Measurements from ENCODE around the gene MYO1C.

The MYO1C gene

GRCh38 chr17:1482680-1483079 lies 9.8 kb downstream of the MYO1C start:
- no peak for DNase-seq

- DNase-seq, result no peak
These were observed 10.8 kb downstream of the MYO1C start for GRCh38 chr17:1481736-1482135.

GRCh38 chr17:1480747-1481465 lies 11.6 kb downstream of the MYO1C start:
- no peak for DNase-seq

GRCh38 chr17:1478418-1478817 lies 14.1 kb downstream of the MYO1C start:
- DNase-seq, result no peak

GRCh38 chr17:1475321-1475854 lies 17.1 kb downstream of the MYO1C start:
- no peak for DNase-seq

GRCh38 chr17:1474402-1475189 lies 17.9 kb downstream of the MYO1C start:
- no peak for DNase-seq

GRCh38 chr17:1473841-1474240 lies 18.6 kb downstream of the MYO1C start:
- no peak for DNase-seq

- no peak for DNase-seq
These were observed 19.3 kb downstream of the MYO1C start for GRCh38 chr17:1473170-1473569.

- no peak for DNase-seq
These were observed 20.3 kb downstream of the MYO1C start for GRCh38 chr17:1471911-1472821.

- no peak for DNase-seq
These were observed 21.0 kb downstream of the MYO1C start for GRCh38 chr17:1471490-1471889.

GRCh38 chr17:1470755-1471462 lies 21.6 kb downstream of the MYO1C start:
- no peak for DNase-seq

GRCh38 chr17:1470071-1470754 lies 22.3 kb downstream of the MYO1C start:
- no peak for DNase-seq

GRCh38 chr17:1469231-1469852 lies 23.1 kb downstream of the MYO1C start:
- DNase-seq, result no peak

- no peak for DNase-seq
These were observed 24.5 kb downstream of the MYO1C start for GRCh38 chr17:1467898-1468492.

- no peak for DNase-seq
These were observed 25.2 kb downstream of the MYO1C start for GRCh38 chr17:1467258-1467657.

- no peak for DNase-seq
These were observed 28.3 kb downstream of the MYO1C start for GRCh38 chr17:1464186-1464585.

GRCh38 chr17:1462164-1463112 lies 30.0 kb downstream of the MYO1C start:
- no peak for DNase-seq

GRCh38 chr17:1461198-1461944 lies 31.1 kb downstream of the MYO1C start:
- DNase-seq, result no peak

- no peak for DNase-seq
These were observed 32.3 kb downstream of the MYO1C start for GRCh38 chr17:1460233-1460632.

Measured in stimulated activated CD4-positive, alpha-beta T cell treated with anti-CD3 and anti-CD28 coated beads, Interleukin-4, amount 100 ng/mL, for 1 hour (primary cell).